Activated CD4-positive, alpha-beta T cell treated with anti-CD3 and anti-CD28 coated beads for 36 hours (primary cell): Measurements from ENCODE around the gene TLX1. TPM values are rescaled to one million over a fixed set of nuclear protein-coding genes. Genes with fewer than 3 reads are reported as not detected.

Experiments
- ATAC-seq: fragments of 200-7000 bp; cut with Tn5 transposase; one replicate; pipeline ENCODE4 v1.10.0; 2021; ENCODE audit warnings: mild to moderate bottlenecking, moderate library complexity
- CTCF ChIA-PET: fragments of 350-600 bp; sonication (Branson Sonifier 250); formaldehyde crosslinking; loops from one replicate; lab custom pipeline; 2021; ENCODE audit warnings: antibody characterized with exemption; lab: Charles Lee
- POLR2A ChIA-PET: fragments of 350-600 bp; sonication (Branson Sonifier 250); formaldehyde crosslinking; loops from one replicate; lab custom pipeline; 2021; ENCODE audit warnings: antibody characterized with exemption, inconsistent platforms; lab: Charles Lee
- DNase-seq: peaks from one replicate; pipeline ENCODE4 v3.0.0-alpha.2; 2020
- H3K27ac Mint-ChIP-seq: one replicate; pipeline ENCODE4 v1.8.0; 2021; ENCODE audit warnings: mixed read lengths
- H3K27me3 Mint-ChIP-seq: one replicate; pipeline ENCODE4 v1.8.0; 2021; ENCODE audit warnings: mixed read lengths
- H3K36me3 Mint-ChIP-seq: one replicate; pipeline ENCODE4 v1.8.0; 2021; ENCODE audit warnings: low read depth, mixed read lengths
- H3K4me1 Mint-ChIP-seq: one replicate; pipeline ENCODE4 v1.8.0; 2021; ENCODE audit warnings: mixed read lengths
- H3K4me3 Mint-ChIP-seq: one replicate; pipeline ENCODE4 v1.8.0; 2021; ENCODE audit warnings: mild to moderate bottlenecking, moderate library complexity, mixed read lengths
- H3K9me3 Mint-ChIP-seq: one replicate; pipeline ENCODE4 v1.8.0; 2021; ENCODE audit warnings: low read depth, mixed read lengths
- intact Hi-C, 2 experiments: fragments of 100-400 bp; cut with DNase I in 1 of 2; cut with micrococcal nuclease in 1 of 2; formaldehyde crosslinking; loops; one replicate each; pipeline versions ENCODE4 v1.14.2 to v1.15.1; 2022 to 2024; cut with DNase I, micrococcal nuclease
- total RNA-seq, 2 experiments: library from RNA; stranded (reverse); gene quantifications; one replicate each; pipeline ENCODE4 v1.2.3, GENCODE V29; 2021

Gene TLX1
- total RNA-seq, 2 experiments from 2014 or later = not detected

- H3K4me3 Mint-ChIP-seq = no peak overlapping the region
- no peak overlapping the region for H3K27ac Mint-ChIP-seq
- peaks cover 9% of the 10 kb centered on the region for H3K9me3 Mint-ChIP-seq
- H3K27me3 Mint-ChIP-seq = peaks cover 48% of the 10 kb centered on the region
- ChIA-PET POLR2A (no interaction called here), CTCF (interaction anchor here (1.1 to 1.9 kb wide), 2 partner anchors 15 to 116 kb away, joined by 3 to 6 read pairs; no protein-coding TSS in a partner anchor)
- no peak for DNase-seq
- H3K4me1 Mint-ChIP-seq = no peaks in the 10 kb centered on the region
- no peak for ATAC-seq
- peaks cover 1% of the 10 kb centered on the region for H3K36me3 Mint-ChIP-seq
- intact Hi-C loops = no loop called here
Observed at GRCh38 chr10:101176577-101176976, 45.5 kb downstream of the TLX1 start.

- ChIA-PET CTCF (interaction anchor here (0.7 to 2.5 kb wide), 4 partner anchors 16 to 104 kb away, joined by 3 to 12 read pairs (median 5); no protein-coding TSS in a partner anchor), POLR2A (interaction anchor here (0.6 kb wide), 1 partner anchor 11 kb away, joined by 6 read pairs; no protein-coding TSS in a partner anchor)
- Mint-ChIP-seq H3K9me3 (no peaks in the 10 kb centered on the region), H3K27ac (no peak overlapping the region), H3K4me1 (no peaks in the 10 kb centered on the region), H3K4me3 (no peak overlapping the region), H3K27me3 (peaks cover 23% of the 10 kb centered on the region), H3K36me3 (no peaks in the 10 kb centered on the region)
- DNase-seq (no peak), ATAC-seq (peak; percentile 19)
- intact Hi-C loops = no loop called here
Observed at GRCh38 chr10:101182936-101183335, 51.8 kb downstream of the TLX1 start.

GRCh38 chr10:101183458-101184183 is 52.5 kb downstream of the TLX1 start:
- ChIA-PET POLR2A (no interaction called here), CTCF (no interaction called here)
- DNase-seq (no peak), ATAC-seq (no peak)
- Mint-ChIP-seq H3K27me3 (peaks cover 18% of the 10 kb centered on the region), H3K27ac (no peak overlapping the region), H3K9me3 (no peaks in the 10 kb centered on the region), H3K36me3 (no peaks in the 10 kb centered on the region), H3K4me1 (no peaks in the 10 kb centered on the region), H3K4me3 (no peak overlapping the region)
- intact Hi-C loops = no loop called here

Other genes starting within 250 kb of the TLX1 start
- 10 to 100 TPM; 30.9 to 34.3 TPM for gene SLF2, start 218.3 kb upstream of the TLX1 start, total RNA-seq
- under 1 TPM; 0.62 to 0.84 TPM for gene SEMA4G, start 161.8 kb upstream of the TLX1 start, total RNA-seq
- 10 to 100 TPM; 53.4 to 62.6 TPM for gene MRPL43, start 143.8 kb upstream of the TLX1 start, total RNA-seq
- gene TWNK, start 143.8 kb upstream of the TLX1 start, total RNA-seq = 10 to 100 TPM; 13.8 to 17.9 TPM
- gene LZTS2, start 131.5 kb upstream of the TLX1 start, total RNA-seq = 10 to 100 TPM; 14.8 to 15.7 TPM
- under 1 TPM; 0.28 to 0.32 TPM for gene PDZD7, start 100.2 kb upstream of the TLX1 start, total RNA-seq
- 10 to 100 TPM; 30.0 to 37.7 TPM for gene SFXN3, start 100.1 kb upstream of the TLX1 start, total RNA-seq
- under 1 TPM; 0.47 to 0.57 TPM for gene KAZALD1, start 69.3 kb upstream of the TLX1 start, total RNA-seq
- gene LBX1, start 98.2 kb downstream of the TLX1 start, total RNA-seq = not detected
- gene BTRC, start 222.9 kb downstream of the TLX1 start, total RNA-seq = 10 to 100 TPM; 15.5 to 18.7 TPM